Testis (tissue), 2 donors: ENCODE measurements around the gene ATP8B2.

Source experiments
- CTCF ChIP-seq, 3 experiments: fragments of 450-650 bp in 2 of 3; fragments of 200-600 bp in 1 of 3; sonication (generic) in 1 of 3; IDR thresholded peaks; one replicate each; pipeline ENCODE4 v1.5.1; 2016 to 2019; ENCODE audit warnings: antibody characterized with exemption in 3 of 3, mild to moderate bottlenecking in 2 of 3, moderate library complexity in 1 of 3
- POLR2A ChIP-seq: fragments of 450-650 bp; IDR thresholded peaks from one replicate; pipeline ENCODE4 v1.6.1; 2017; ENCODE audit warnings: antibody characterized with exemption, mild to moderate bottlenecking, moderate library complexity

GRCh38 chr1:154313066-154313356 lies 12.3 kb upstream of the ATP8B2 start:
- TF ChIP-seq CTCF (IDR thresholded peaks at IDR 0.05) (no peak), POLR2A (no peak)
